ENCODE results near the gene SLF1.

GRCh38 chr5:94736498-94736897 is 118.0 kb downstream of the SLF1 start:
- TF ChIP-seq POLR2A (IDR thresholded peaks at IDR 0.05; ENCODE audit: low read depth, low read length) (no peak), POLR2AphosphoS5 (IDR thresholded peaks at IDR 0.05; ENCODE audit: low read depth, low read length) (no peak)

Data from GM12892 (cell line).